NT2/D1 (cell line): ENCODE results near the gene RRM2.

Source experiments
- SUZ12 ChIP-seq: IDR thresholded peaks from 2 replicates; pipeline ENCODE4 v1.6.1; 2011; ENCODE audit not compliant: insufficient read length, insufficient read depth; ENCODE audit errors: extremely low read depth
- YY1 ChIP-seq: IDR thresholded peaks from 2 replicates; pipeline ENCODE4 v1.6.1; 2011; ENCODE audit not compliant: insufficient read length, insufficient read depth
- ZNF274 ChIP-seq: IDR thresholded peaks from 2 replicates; pipeline ENCODE4 v1.6.1; 2011; ENCODE audit warnings: mild to moderate bottlenecking, low read depth, low read length

DNA sequence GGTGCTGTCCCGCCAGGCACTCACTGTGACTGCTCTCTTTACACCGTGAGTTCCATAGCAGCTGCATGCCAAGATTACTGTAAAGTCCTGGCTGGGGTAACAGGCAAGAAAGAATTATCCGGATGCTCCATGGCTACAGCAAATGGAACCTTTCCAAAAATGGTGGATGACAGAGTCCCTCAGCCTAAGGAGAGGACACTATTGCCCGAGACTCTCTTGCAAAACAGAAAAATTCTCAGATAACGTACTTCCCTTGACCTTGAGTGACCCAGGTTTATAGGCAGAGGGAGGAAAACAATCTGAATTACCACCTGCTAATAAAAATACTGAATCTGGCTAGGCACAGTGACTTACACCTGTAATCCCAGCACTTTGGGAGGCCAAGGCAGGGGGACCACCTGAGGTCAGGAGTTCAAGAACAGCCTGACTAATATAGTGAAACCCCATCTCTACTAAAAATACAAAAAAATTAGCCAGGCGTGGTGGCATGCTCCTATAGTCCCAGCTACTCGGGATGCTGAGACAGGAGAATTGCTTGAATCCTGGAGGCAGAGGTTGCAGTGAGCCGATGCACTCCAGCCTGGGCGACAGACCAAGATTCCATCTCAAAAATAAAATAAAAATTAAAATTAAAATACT lies 46.8 kb upstream of the RRM2 start:
- TF ChIP-seq YY1, result no peak
- no peak for TF ChIP-seq SUZ12
- no peak for TF ChIP-seq ZNF274
